HCT116 (cell line): ENCODE data around the gene ADPRS. TPM values are rescaled to one million over a fixed set of nuclear protein-coding genes. Genes with fewer than 3 reads are reported as not detected.

Source experiments
- ATAC-seq: fragments of 200-7000 bp; cut with Tn5 transposase; 2 replicates; pipeline ENCODE4 v1.9.1; 2020; ENCODE audit warnings: mild to moderate bottlenecking, moderate library complexity
- BruUV-seq: library from RNA; stranded (reverse); fragments of 400-500 nt; replicated peaks from 2 replicates; lab custom pipeline; 2021; lab: Mats Ljungman, UMichigan
- CTCF ChIA-PET: fragments of 300-600 bp; sonication (Branson Sonifier 250); formaldehyde crosslinking; loops from one replicate; lab custom pipeline; 2021; ENCODE audit warnings: antibody characterized with exemption; lab: Charles Lee
- POLR2A ChIA-PET: fragments of 300-600, 350-600 bp; sonication (Branson Sonifier 250); formaldehyde crosslinking; loops from one replicate; lab custom pipeline; 2021; ENCODE audit warnings: antibody characterized with exemption; lab: Charles Lee
- RAD21 ChIA-PET, 2 experiments: fragments of 300-600 bp; sonication (Branson Sonifier 250); formaldehyde crosslinking; loops; one replicate each; lab custom pipeline; 2023; ENCODE audit warnings: low total read pairs in 2 of 2; ENCODE audit not compliant: uncharacterized antibody in 2 of 2, unreplicated experiment in 2 of 2, low non-redundant PET in 1 of 2; lab: Charles Lee
- DNase-seq: peaks from one replicate; pipeline ENCODE4 v3.0.0-alpha.2; 2010; ENCODE audit warnings: low read depth, low spot score
- H2AFZ ChIP-seq: fragments of 200-600 bp; shearing (Covaris generic), sonication (generic); 2 replicates; pipeline ENCODE4 v1.6.1; 2017; ENCODE audit warnings: low read depth, mixed run types, mixed read lengths, antibody characterized with exemption, low read length; ENCODE audit not compliant: poor library complexity, severe bottlenecking
- H3K27ac ChIP-seq: 2 replicates; pipeline ENCODE4 v1.5.1; 2012; ENCODE audit warnings: low read depth, low read length
- H3K27me3 ChIP-seq: fragments of 200-600 bp; sonication (generic); 2 replicates; pipeline ENCODE4 v1.6.1; 2016; ENCODE audit warnings: mixed run types, low read length, mixed read lengths; ENCODE audit not compliant: insufficient read depth
- H3K36me3 ChIP-seq, 2 experiments: fragments of 200-500 bp in 1 of 2; fragments of 200-600 bp in 1 of 2; sonication (Bioruptor generic) in 1 of 2; sonication (generic) in 1 of 2; 2 replicates each; pipeline versions ENCODE4 v1.5.1 to v1.6.1; 2014 to 2016; ENCODE audit warnings: low read length in 2 of 2, inconsistent platforms in 1 of 2, mixed read lengths in 1 of 2, mixed run types in 1 of 2; ENCODE audit not compliant: insufficient read depth in 2 of 2, control insufficient read depth in 1 of 2
- H3K4me1 ChIP-seq, 2 experiments: fragments of 200-600 bp in 1 of 2; sonication (generic) in 1 of 2; 2 replicates each; pipeline versions ENCODE4 v1.5.1 to v1.6.1; 2012 to 2017; ENCODE audit warnings: low read length in 2 of 2, inconsistent platforms in 1 of 2, mild to moderate bottlenecking in 1 of 2, mixed read lengths in 1 of 2, mixed run types in 1 of 2, moderate library complexity in 1 of 2; ENCODE audit not compliant: insufficient read depth in 2 of 2, control insufficient read depth in 1 of 2
- H3K4me2 ChIP-seq: fragments of 200-600 bp; sonication (generic); 2 replicates; pipeline ENCODE4 v1.6.1; 2017; ENCODE audit warnings: mixed run types, low read length, mixed read lengths
- H3K4me3 ChIP-seq, 2 experiments: fragments of 200-600 bp in 1 of 2; sonication (generic) in 1 of 2; replicated peaks in 1 of 2; 2 replicates each; pipeline ENCODE4 v1.5.1; 2011 to 2016; ENCODE audit warnings: low read length in 2 of 2, control low read depth in 1 of 2, low read depth in 1 of 2, mild to moderate bottlenecking in 1 of 2, mixed read lengths in 1 of 2, mixed run types in 1 of 2
- H3K79me2 ChIP-seq: fragments of 200-600 bp; sonication (generic); 2 replicates; pipeline ENCODE4 v1.6.1; 2017; ENCODE audit warnings: mild to moderate bottlenecking, mixed run types, low read length, moderate library complexity, mixed read lengths; ENCODE audit not compliant: insufficient read depth
- H3K9ac ChIP-seq: fragments of 200-600 bp; sonication (generic); 2 replicates; pipeline ENCODE4 v1.6.1; 2016; ENCODE audit warnings: low read length, mixed read lengths
- H3K9me2 ChIP-seq: fragments of 200-600 bp; sonication (generic), shearing (Covaris generic); 2 replicates; pipeline ENCODE4 v1.6.1; 2017; ENCODE audit warnings: mixed run types, mild to moderate bottlenecking, moderate library complexity; ENCODE audit not compliant: insufficient read depth
- H3K9me3 ChIP-seq, 2 experiments: fragments of 200-500 bp in 1 of 2; fragments of 200-600 bp in 1 of 2; sonication (Bioruptor generic) in 1 of 2; sonication (generic) in 1 of 2; 2 replicates each; pipeline ENCODE4 v1.6.1; 2014 to 2017; ENCODE audit warnings: low read length in 2 of 2, mixed read lengths in 2 of 2, inconsistent platforms in 1 of 2, low read depth in 1 of 2, mild to moderate bottlenecking in 1 of 2, mixed run types in 1 of 2, moderate library complexity in 1 of 2; ENCODE audit not compliant: control insufficient read depth in 1 of 2, insufficient read depth in 1 of 2
- H4K20me1 ChIP-seq: fragments of 200-600 bp; sonication (generic), shearing (Covaris generic); 2 replicates; pipeline ENCODE4 v1.6.1; 2017; ENCODE audit warnings: mixed run types, mild to moderate bottlenecking, moderate library complexity; ENCODE audit not compliant: insufficient read depth
- CBX3 ChIP-seq: IDR thresholded peaks from 2 replicates; pipeline ENCODE4 v1.6.1; 2012; ENCODE audit warnings: low read depth
- CTCF ChIP-seq, 3 experiments: fragments of 200-600 bp in 1 of 3; sonication (generic) in 1 of 3; IDR thresholded peaks in 2 of 3; conservative IDR thresholded peaks in 1 of 3; 2 replicates each; pipeline ENCODE4 v1.5.1; 2012 to 2017; ENCODE audit warnings: low read depth in 2 of 3, low read length in 2 of 3, antibody characterized with exemption in 1 of 3, borderline replicate concordance in 1 of 3, control low read depth in 1 of 3, mild to moderate bottlenecking in 1 of 3, mixed read lengths in 1 of 3, mixed run types in 1 of 3, moderate library complexity in 1 of 3; ENCODE audit not compliant: insufficient read depth in 1 of 3
- ELF1 ChIP-seq: IDR thresholded peaks from 2 replicates; pipeline ENCODE4 v1.6.1; 2012; ENCODE audit warnings: low read depth, borderline replicate concordance
- EZH2 ChIP-seq: fragments of 200-600 bp; sonication (generic); IDR thresholded peaks from 2 replicates; pipeline ENCODE4 v1.6.1; 2017; ENCODE audit warnings: antibody characterized with exemption, mixed run types
- EZH2phosphoT487 ChIP-seq: fragments of 200-600 bp; IDR thresholded peaks from 2 replicates; pipeline ENCODE4 v1.6.1; 2018; ENCODE audit warnings: antibody characterized with exemption, borderline replicate concordance
- FOSL1 ChIP-seq: IDR thresholded peaks from 2 replicates; pipeline ENCODE4 v1.6.1; 2012; ENCODE audit warnings: low read depth
- JUND ChIP-seq: IDR thresholded peaks from 2 replicates; pipeline ENCODE4 v1.6.1; 2012
- POLR2A ChIP-seq: IDR thresholded peaks from 2 replicates; pipeline ENCODE4 v1.7.0; 2011; ENCODE audit warnings: borderline replicate concordance; ENCODE audit not compliant: insufficient read depth, insufficient read length; ENCODE audit errors: extremely low read depth
- POLR2AphosphoS5 ChIP-seq: IDR thresholded peaks from 2 replicates; pipeline ENCODE4 v1.6.1; 2011; ENCODE audit warnings: mild to moderate bottlenecking, low read depth, low read length, moderate library complexity
- RAD21 ChIP-seq: IDR thresholded peaks from 2 replicates; pipeline ENCODE4 v1.6.1; 2012; ENCODE audit warnings: low read depth, mild to moderate bottlenecking
- SIN3A ChIP-seq: IDR thresholded peaks from 2 replicates; pipeline ENCODE4 v1.6.1; 2012; ENCODE audit warnings: low read depth
- SP1 ChIP-seq: IDR thresholded peaks from 2 replicates; pipeline ENCODE4 v1.6.1; 2012; ENCODE audit warnings: low read depth
- YY1 ChIP-seq: IDR thresholded peaks from 2 replicates; pipeline ENCODE4 v1.6.1; 2011; ENCODE audit warnings: low read length, low read depth, moderate library complexity, mild to moderate bottlenecking; ENCODE audit not compliant: insufficient replicate concordance; ENCODE audit errors: extremely low read depth
- ZNF274 ChIP-seq: fragments of 200-500 bp; sonication (Bioruptor generic); IDR thresholded peaks from 2 replicates; pipeline ENCODE4 v1.6.1; 2014; ENCODE audit warnings: mild to moderate bottlenecking, low read depth, low read length, inconsistent platforms
- intact Hi-C: fragments of 100-400 bp; cut with micrococcal nuclease; formaldehyde crosslinking; loops from 2 replicates; pipeline ENCODE4 v1.10.0; 2022
- total RNA-seq: library from RNA; stranded (reverse); gene quantifications from one replicate; pipeline ENCODE4 v1.2.1, GENCODE V29; 2021; ENCODE audit not compliant: unreplicated experiment

ADPRS gene
- total RNA-seq, 1 experiment from 2014 or later = 28.2 TPM

GRCh38 chr1:36091698-36092097, 3.0 kb downstream of the ADPRS start:
- RAD21 ChIA-PET = no interaction called here
- Histone ChIP-seq H3K4me2 (no peak overlapping the region), H4K20me1 (no peaks in the 10 kb centered on the region), H3K9me2 (no peaks in the 10 kb centered on the region), H3K27me3 (no peaks in the 10 kb centered on the region), H3K36me3 (peaks cover 26 to 31% of the 10 kb centered on the region in 2 experiments; a peak in 3 of 4 replicates), H3K4me3 (no peak overlapping the region), H3K79me2 (peaks cover 27% of the 10 kb centered on the region), H3K9me3 (no peaks in the 10 kb centered on the region), H3K27ac (no peak overlapping the region), H3K9ac (no peak overlapping the region), H2AFZ (no peak overlapping the region), H3K4me1 (peaks cover 0 to 16% of the 10 kb centered on the region in 2 experiments; a peak in 2 of 4 replicates)
- BruUV-seq = no TSS peak
- CTCF ChIA-PET = no interaction called here
- POLR2A ChIA-PET = no interaction called here
- intact Hi-C loops = no loop called here
- ATAC-seq (no peak), DNase-seq (no peak)
- TF ChIP-seq YY1 (no peak), SP1 (no peak), RAD21 (no peak), ZNF274 (no peak)

GRCh38 chr1:36092166-36092797, 3.6 kb downstream of the ADPRS start:
- Histone ChIP-seq H3K4me2 (no peak overlapping the region), H3K4me1 (peaks cover 0 to 21% of the 10 kb centered on the region in 2 experiments; a peak in 2 of 4 replicates), H3K27me3 (no peaks in the 10 kb centered on the region), H3K27ac (no peak overlapping the region), H3K4me3 (no peak overlapping the region), H4K20me1 (no peaks in the 10 kb centered on the region), H3K9me2 (no peaks in the 10 kb centered on the region), H2AFZ (no peak overlapping the region), H3K9ac (no peak overlapping the region), H3K79me2 (peaks cover 27% of the 10 kb centered on the region), H3K9me3 (no peaks in the 10 kb centered on the region), H3K36me3 (peaks cover 26 to 31% of the 10 kb centered on the region in 2 experiments; a peak in 3 of 4 replicates)
- ChIA-PET RAD21 (no interaction called here), CTCF (no interaction called here), POLR2A (no interaction called here)
- DNase-seq (no peak), ATAC-seq (no peak)
- BruUV-seq = no TSS peak
- intact Hi-C loops = no loop called here
- TF ChIP-seq EZH2 (no peak), SIN3A (no peak), JUND (no peak), CBX3 (no peak), YY1 (no peak), POLR2AphosphoS5 (no peak), CTCF (IDR thresholded peaks at IDR 0.05 in 2 of 3, conservative IDR thresholded peaks at IDR 0.05 in 1 of 3; ENCODE audit: borderline replicate concordance in 1 of 3, insufficient read depth in 1 of 3, low read depth in 2 of 3, low read length in 2 of 3) (no peak), EZH2phosphoT487 (no peak), ELF1 (no peak), RAD21 (no peak), POLR2A (no peak), FOSL1 (no peak)
